Measurements from ENCODE around the gene ZBTB6. TPM values are rescaled to one million over a fixed set of nuclear protein-coding genes. Genes with fewer than 3 reads are reported as not detected.

The ZBTB6 gene
- total and polyA plus RNA-seq, 2 donors (not counting 1 experiment from before 2014, with no cell fraction given) = 8.5 to 16.3 TPM

GRCh38 chr9:122944960-122945888 is 32.1 kb upstream of the ZBTB6 start:
- H3K9ac ChIP-seq (ENCODE audit: insufficient read depth, low read length) = no peak overlapping the region
- no peaks in the 10 kb centered on the region for H3K36me3 ChIP-seq (ENCODE audit: control insufficient read depth, insufficient read depth, low read length)
- no peaks in the 10 kb centered on the region for H3K27me3 ChIP-seq (ENCODE audit: control insufficient read depth, insufficient read depth, low read length)
- TF ChIP-seq CTCF (conservative IDR thresholded peaks at IDR 0.05 in 1 of 2, IDR thresholded peaks at IDR 0.05 in 1 of 2; ENCODE audit: low read depth in 1 of 2, low read length in 2 of 2) (no peak), EZH2 (IDR thresholded peaks at IDR 0.05; ENCODE audit: low read length, missing control alignments) (no peak)
- peaks cover 2% of the 10 kb centered on the region for H3K4me1 ChIP-seq (ENCODE audit: control insufficient read depth, extremely low read depth, insufficient read depth, low read length)
- H4K20me1 ChIP-seq (ENCODE audit: control insufficient read depth, extremely low read depth, insufficient read depth, low read length) = peaks cover 3% of the 10 kb centered on the region
- H3K27ac ChIP-seq (ENCODE audit: insufficient read depth, low read length) = no peak overlapping the region
- H3K4me2 ChIP-seq (ENCODE audit: extremely low read depth, insufficient read depth, low read length) = peak overlapping the region; percentile 50
- no peak overlapping the region for H3K4me3 ChIP-seq (replicated peaks in 1 of 4; ENCODE audit: control extremely low read depth in 1 of 4, insufficient read depth in 1 of 4, low read depth in 3 of 4, low read length in 4 of 4)
- H2AFZ ChIP-seq (ENCODE audit: low read length) = no peak overlapping the region
- peak in 1 of 2 donors; percentile 59 for DNase-seq (ENCODE audit: low read depth in 2 of 2)
- peaks cover 80% of the 10 kb centered on the region for H3K79me2 ChIP-seq (ENCODE audit: control insufficient read depth, insufficient read depth, low read length)
- no peaks in the 10 kb centered on the region for H3K9me3 ChIP-seq (ENCODE audit: control insufficient read depth, insufficient read depth, low read depth, low read length)

DNA sequence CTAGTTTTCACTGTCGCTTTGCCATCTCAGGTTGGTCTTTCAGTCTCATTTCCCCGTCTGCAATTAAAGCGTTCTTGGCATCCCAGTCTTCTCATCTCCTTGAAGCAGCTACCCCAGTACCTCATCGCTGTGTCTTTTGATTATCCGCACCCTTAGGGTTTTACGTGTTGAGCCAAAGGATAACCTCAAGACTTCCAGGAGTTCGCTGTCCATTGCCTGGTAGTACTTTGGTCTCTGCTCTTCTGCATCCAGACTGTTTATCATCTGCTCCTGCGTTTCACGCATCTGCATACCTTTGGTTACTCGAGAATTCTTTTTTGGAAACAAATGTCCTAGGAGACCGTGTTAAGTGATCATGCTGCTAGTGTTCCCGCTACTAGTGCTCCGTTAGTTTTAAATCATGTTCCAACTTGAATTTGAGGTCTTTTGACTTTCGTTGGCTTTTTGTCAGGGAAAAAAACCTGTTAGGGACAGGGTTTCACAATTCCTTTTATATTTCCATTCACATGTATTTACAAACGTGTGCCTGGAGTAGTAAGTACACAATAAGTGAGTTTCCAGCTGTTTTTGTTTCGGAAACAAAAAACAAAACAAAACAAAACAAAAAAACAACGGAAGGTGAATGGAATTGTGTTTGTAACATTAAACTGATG is 28.6 kb upstream of the ZBTB6 start:
- H3K79me2 ChIP-seq (ENCODE audit: control insufficient read depth, insufficient read depth, low read length) = peaks cover 54% of the 10 kb centered on the region

More for the DNA sequence above, 28.6 kb upstream of the ZBTB6 start:
- H3K4me3 ChIP-seq (replicated peaks in 1 of 4; ENCODE audit: control extremely low read depth in 1 of 4, insufficient read depth in 1 of 4, low read depth in 3 of 4, low read length in 4 of 4) = peak overlapping the region; percentile 83 to 98 (median 92)
- no peak overlapping the region for H2AFZ ChIP-seq (ENCODE audit: low read length)
- H3K9me3 ChIP-seq (ENCODE audit: control insufficient read depth, insufficient read depth, low read depth, low read length) = no peaks in the 10 kb centered on the region
- no peaks in the 10 kb centered on the region for H3K4me1 ChIP-seq (ENCODE audit: control insufficient read depth, extremely low read depth, insufficient read depth, low read length)
- peak; percentile 50 to 74 for DNase-seq (ENCODE audit: low read depth in 2 of 2)
- no peaks in the 10 kb centered on the region for H3K27me3 ChIP-seq (ENCODE audit: control insufficient read depth, insufficient read depth, low read length)
- peaks cover 3% of the 10 kb centered on the region for H4K20me1 ChIP-seq (ENCODE audit: control insufficient read depth, extremely low read depth, insufficient read depth, low read length)
- H3K27ac ChIP-seq (ENCODE audit: insufficient read depth, low read length) = peak overlapping the region; percentile 82
- TF ChIP-seq EZH2 (IDR thresholded peaks at IDR 0.05; ENCODE audit: low read length, missing control alignments) = no peak
- TF ChIP-seq CTCF (conservative IDR thresholded peaks at IDR 0.05 in 1 of 2, IDR thresholded peaks at IDR 0.05 in 1 of 2; ENCODE audit: low read depth in 1 of 2, low read length in 2 of 2) = no peak
- peak overlapping the region; percentile 85 for H3K4me2 ChIP-seq (ENCODE audit: extremely low read depth, insufficient read depth, low read length)
- no peaks in the 10 kb centered on the region for H3K36me3 ChIP-seq (ENCODE audit: control insufficient read depth, insufficient read depth, low read length)
- H3K9ac ChIP-seq (ENCODE audit: insufficient read depth, low read length) = peak overlapping the region; percentile 90
